IMR-90 (cell line): ENCODE results near the gene LEKR1. TPM values are rescaled to one million over a fixed set of nuclear protein-coding genes. Genes with fewer than 3 reads are reported as not detected.
A peak's percentile ranks its signal among the peaks of the same experiment; 100 is the strongest.

Experiments used
- ATAC-seq: fragments of 200-7000 bp; cut with Tn5 transposase; 2 replicates; pipeline ENCODE4 v1.9.1; 2020; ENCODE audit warnings: low read depth, mild to moderate bottlenecking, moderate library complexity
- BruUV-seq: library from RNA; stranded (reverse); fragments of 400-500 nt; replicated peaks from 2 replicates; lab custom pipeline; 2021; lab: Mats Ljungman, UMichigan
- CTCF ChIA-PET: fragments of 300-600 bp; formaldehyde crosslinking; extraction: SDS; loops from one replicate; lab custom pipeline; 2021; ENCODE audit warnings: antibody characterized with exemption; lab: Yijun Ruan, JAX
- POLR2A ChIA-PET: fragments of 300-600 bp; sonication (Branson Sonifier 250); formaldehyde crosslinking; loops from one replicate; lab custom pipeline; 2022; ENCODE audit warnings: antibody characterized with exemption; ENCODE audit not compliant: unreplicated experiment; lab: Charles Lee
- DNase-seq: peaks from one replicate; pipeline ENCODE4 v3.0.0; 2013
- H2AFZ ChIP-seq: replicated peaks from 2 replicates; pipeline ENCODE3; 2013; ENCODE audit warnings: low read length, mild to moderate bottlenecking; ENCODE audit not compliant: poor library complexity
- H2AK5ac ChIP-seq: 2 replicates; pipeline ENCODE4 v1.6.1; 2013; ENCODE audit warnings: low read depth, low read length, inconsistent platforms
- H2AK9ac ChIP-seq: replicated peaks from 2 replicates; pipeline ENCODE3; 2013; ENCODE audit warnings: mild to moderate bottlenecking, low read depth, low read length, moderate library complexity; ENCODE audit not compliant: poor library complexity
- H2BK120ac ChIP-seq: 2 replicates; pipeline ENCODE4 v1.6.1; 2013; ENCODE audit warnings: low read depth, low read length, inconsistent platforms
- H2BK15ac ChIP-seq: 3 replicates; pipeline ENCODE4 v1.6.1; 2013; ENCODE audit warnings: low read depth, low read length, inconsistent platforms
- H2BK20ac ChIP-seq: 2 replicates; pipeline ENCODE4 v1.6.1; 2013; ENCODE audit warnings: low read depth, mild to moderate bottlenecking, inconsistent platforms, low read length, moderate library complexity
- H2BK5ac ChIP-seq: 2 replicates; pipeline ENCODE4 v1.6.1; 2013; ENCODE audit warnings: mild to moderate bottlenecking, low read depth, low read length, inconsistent platforms; ENCODE audit not compliant: poor library complexity, severe bottlenecking
- H3K14ac ChIP-seq: replicated peaks from 2 replicates; pipeline ENCODE4 v1.6.1; 2013; ENCODE audit warnings: low read depth, low read length, inconsistent platforms
- H3K18ac ChIP-seq: 2 replicates; pipeline ENCODE4 v1.6.1; 2013; ENCODE audit warnings: low read depth, low read length, control low read depth
- H3K23ac ChIP-seq: 2 replicates; pipeline ENCODE4 v1.6.1; 2013; ENCODE audit warnings: low read depth, low read length, inconsistent platforms
- H3K27ac ChIP-seq: 2 replicates; pipeline ENCODE4 v1.5.1; 2013; ENCODE audit warnings: mild to moderate bottlenecking, control low read depth, low read length; ENCODE audit not compliant: insufficient read depth
- H3K27me3 ChIP-seq: 2 replicates; pipeline ENCODE4 v1.6.1; 2013; ENCODE audit warnings: low read length; ENCODE audit not compliant: control insufficient read depth, insufficient read depth
- H3K36me3 ChIP-seq: 2 replicates; pipeline ENCODE4 v1.6.1; 2013; ENCODE audit warnings: low read length, mixed read lengths; ENCODE audit not compliant: control insufficient read depth, insufficient read depth
- H3K4ac ChIP-seq: 2 replicates; pipeline ENCODE4 v1.6.1; 2013; ENCODE audit warnings: low read depth, low read length, inconsistent platforms
- H3K4me1 ChIP-seq: 2 replicates; pipeline ENCODE4 v1.6.1; 2013; ENCODE audit warnings: low read length, mixed read lengths; ENCODE audit not compliant: control insufficient read depth, insufficient read depth
- H3K4me2 ChIP-seq: 2 replicates; pipeline ENCODE4 v1.6.1; 2013; ENCODE audit warnings: low read depth, mild to moderate bottlenecking, control low read depth, low read length, moderate library complexity
- H3K4me3 ChIP-seq: 2 replicates; pipeline ENCODE4 v1.5.1; 2013; ENCODE audit warnings: low read depth, mild to moderate bottlenecking, control low read depth, low read length, moderate library complexity; ENCODE audit not compliant: insufficient read depth
- H3K56ac ChIP-seq: 2 replicates; pipeline ENCODE4 v1.6.1; 2013; ENCODE audit warnings: low read length, inconsistent platforms; ENCODE audit not compliant: insufficient read depth; ENCODE audit errors: extremely low read depth
- H3K79me1 ChIP-seq, 2 experiments: 2 replicates each; pipeline ENCODE4 v1.6.1; 2013; ENCODE audit warnings: low read length in 2 of 2, inconsistent platforms in 1 of 2, low read depth in 1 of 2
- H3K9ac ChIP-seq: 2 replicates; pipeline ENCODE4 v1.6.1; 2013; ENCODE audit warnings: low read depth, low read length, control low read depth
- H3K9me1 ChIP-seq: 2 replicates; pipeline ENCODE4 v1.6.1; 2013; ENCODE audit warnings: low read length, inconsistent platforms; ENCODE audit not compliant: insufficient read depth
- H3K9me3 ChIP-seq: 2 replicates; pipeline ENCODE4 v1.6.1; 2013; ENCODE audit warnings: low read length; ENCODE audit not compliant: control insufficient read depth, insufficient read depth
- H4K20me1 ChIP-seq: 2 replicates; pipeline ENCODE4 v1.6.1; 2013; ENCODE audit warnings: low read length, inconsistent platforms; ENCODE audit not compliant: insufficient read depth
- H4K5ac ChIP-seq: 2 replicates; pipeline ENCODE4 v1.6.1; 2013; ENCODE audit warnings: mild to moderate bottlenecking, low read depth, low read length, control low read depth
- H4K8ac ChIP-seq, 2 experiments: 2 replicates each; pipeline ENCODE4 v1.6.1; 2013; ENCODE audit warnings: low read depth in 2 of 2, low read length in 2 of 2, control low read depth in 1 of 2, inconsistent platforms in 1 of 2
- H4K91ac ChIP-seq: 2 replicates; pipeline ENCODE4 v1.6.1; 2013; ENCODE audit warnings: low read depth, low read length, inconsistent platforms; ENCODE audit not compliant: insufficient read depth
- CEBPB ChIP-seq: IDR thresholded peaks from 2 replicates; pipeline ENCODE4 v1.6.1; 2012; ENCODE audit warnings: low read depth, low read length, improper control_type of control experiment
- MAFK ChIP-seq: IDR thresholded peaks from 2 replicates; pipeline ENCODE4 v1.6.1; 2012; ENCODE audit warnings: low read depth, low read length, improper control_type of control experiment
- MAZ ChIP-seq: IDR thresholded peaks from 2 replicates; pipeline ENCODE4 v1.6.1; 2012; ENCODE audit warnings: low read depth, mild to moderate bottlenecking, low read length, improper control_type of control experiment, moderate library complexity, borderline replicate concordance
- MXI1 ChIP-seq: IDR thresholded peaks from 2 replicates; pipeline ENCODE4 v1.6.1; 2012; ENCODE audit warnings: low read depth, mild to moderate bottlenecking, low read length, moderate library complexity, borderline replicate concordance
- POLR2A ChIP-seq: IDR thresholded peaks from 2 replicates; pipeline ENCODE4 v1.6.1; 2012; ENCODE audit warnings: mild to moderate bottlenecking, low read depth, low read length
- RCOR1 ChIP-seq: IDR thresholded peaks from 2 replicates; pipeline ENCODE4 v1.6.1; 2012; ENCODE audit warnings: mild to moderate bottlenecking, low read length, improper control_type of control experiment; ENCODE audit not compliant: insufficient replicate concordance
- SMC3 ChIP-seq: fragments of 150-350 bp; IDR thresholded peaks from 2 replicates; pipeline ENCODE4 v1.6.1; 2016; ENCODE audit warnings: low read depth, mild to moderate bottlenecking, antibody characterized with exemption, low read length, moderate library complexity
- WGBS, 2 experiments: methylation state at CpG; one replicate each; pipeline versions ENCODE4 v1.1.5 to v1.1.7; 2013; ENCODE audit warnings: missing lambda C conversion rate in 2 of 2; ENCODE audit not compliant: insufficient read length in 1 of 2; ENCODE audit errors: extremely low coverage in 2 of 2; 5-methylcytosine and 5-hydroxymethylcytosine counted together
- dilution Hi-C: fragments of 300-500 bp; cut with HindIII; formaldehyde crosslinking; loops from one replicate; pipeline ENCODE4 v1.14.3; 2018; ENCODE audit warnings: low sequenced_read_pairs; ENCODE audit not compliant: unreplicated experiment
- in situ Hi-C: fragments of 300-500 bp; cut with MboI; formaldehyde crosslinking; loops from 3 replicates; pipeline ENCODE4 v1.14.3; 2019; ENCODE audit warnings: low sequenced_read_pairs, inconsistent platforms, mixed read lengths
- intact Hi-C: fragments of 100-400 bp; cut with micrococcal nuclease; formaldehyde crosslinking; loops from 2 replicates; pipeline ENCODE4 v1.10.0; 2022
- polyA plus RNA-seq, 3 experiments: library from polyadenylated mRNA; depleted of rRNA; stranded (reverse); fragments of >200 nt; gene quantifications; 2 replicates each; pipeline ENCODE4 v1.2.3, GENCODE V29; 2012; ENCODE audit warnings: low replicate concordance in 1 of 3
- total RNA-seq: library from RNA; depleted of rRNA; stranded (reverse); fragments of >200 nt; gene quantifications from 2 replicates; pipeline ENCODE4 v1.2.3, GENCODE V29; 2012
- TF ChIP-seq, protein P1 (sequence below): fragments of 150-350 bp; IDR thresholded peaks from 2 replicates; pipeline ENCODE4 v1.6.1; 2017; ENCODE audit warnings: mild to moderate bottlenecking, antibody characterized with exemption, low read length, low read depth
- TF ChIP-seq, protein P2 (sequence below): conservative IDR thresholded peaks from 2 replicates; pipeline ENCODE4 v1.5.1; 2012; ENCODE audit warnings: mild to moderate bottlenecking, low read depth, low read length, improper control_type of control experiment

The LEKR1 gene
- total and polyA plus RNA-seq, 2 of the 4 experiments (the other 2 are of a cell fraction) = 0.19 to 0.36 TPM

DNA sequence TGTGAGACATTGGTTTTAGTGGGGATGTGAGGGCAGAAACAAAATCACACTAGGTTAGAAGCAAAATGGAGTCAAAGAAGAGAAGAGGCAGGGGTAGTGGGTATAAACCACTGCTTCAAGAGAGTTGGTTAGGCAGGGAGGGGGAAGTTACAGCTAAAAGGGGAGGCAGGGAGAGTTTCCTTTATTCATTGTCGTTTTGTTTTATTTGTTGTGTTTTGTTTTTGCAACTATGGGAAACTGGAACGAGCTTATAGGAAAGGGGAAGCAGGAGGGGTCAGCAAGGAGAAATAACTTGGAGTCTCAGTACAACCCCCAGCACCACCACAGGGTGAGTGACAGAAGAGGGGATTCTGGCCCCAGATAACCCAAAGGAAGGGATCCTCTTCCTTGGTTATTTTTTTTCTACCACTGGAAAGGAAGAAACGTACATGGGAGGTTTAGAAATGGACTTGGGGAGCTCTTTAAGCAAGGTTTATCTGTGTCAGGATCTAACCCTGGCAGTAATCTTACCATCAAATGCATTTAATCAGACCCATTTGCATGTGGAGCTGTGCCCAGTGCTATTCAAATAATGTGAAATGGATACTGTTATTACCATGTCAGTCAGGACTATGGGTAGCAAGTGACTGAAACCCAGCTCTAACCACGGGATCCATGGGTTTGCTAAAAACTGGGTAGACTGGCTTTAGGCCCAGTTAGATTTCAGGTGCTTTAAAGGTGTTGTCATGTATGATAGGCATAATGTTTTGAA lies 265.1 kb downstream of the LEKR1 start (continued):
- TF ChIP-seq, protein P1, sequence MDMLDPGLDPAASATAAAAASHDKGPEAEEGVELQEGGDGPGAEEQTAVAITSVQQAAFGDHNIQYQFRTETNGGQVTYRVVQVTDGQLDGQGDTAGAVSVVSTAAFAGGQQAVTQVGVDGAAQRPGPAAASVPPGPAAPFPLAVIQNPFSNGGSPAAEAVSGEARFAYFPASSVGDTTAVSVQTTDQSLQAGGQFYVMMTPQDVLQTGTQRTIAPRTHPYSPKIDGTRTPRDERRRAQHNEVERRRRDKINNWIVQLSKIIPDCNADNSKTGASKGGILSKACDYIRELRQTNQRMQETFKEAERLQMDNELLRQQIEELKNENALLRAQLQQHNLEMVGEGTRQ = no peak

DNA sequence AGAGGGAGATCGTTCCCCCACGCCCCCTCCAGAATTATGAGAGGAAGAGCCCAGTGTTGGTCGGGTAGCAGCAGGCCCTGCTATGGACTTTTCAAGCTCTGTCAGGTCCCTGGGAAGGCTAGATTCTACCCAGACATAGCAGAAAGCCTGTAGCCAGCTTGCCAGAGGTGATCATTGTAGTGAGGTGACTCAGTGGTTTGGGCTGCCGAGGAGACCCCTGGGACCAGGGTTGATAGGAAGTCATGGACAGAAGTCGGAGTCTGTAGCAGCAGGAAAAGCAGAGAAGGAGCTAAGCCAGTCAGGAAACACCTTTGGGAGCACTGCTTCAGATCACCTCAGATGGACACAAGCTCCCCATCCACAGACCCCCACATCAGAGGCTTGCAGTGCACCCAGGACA lies 266.1 kb downstream of the LEKR1 start:
- dilution Hi-C loops = no loop called here
- Histone ChIP-seq H3K4ac (peak overlapping the region; percentile 33; the same call in 1 of the 2 replicates), H3K4me1 (peaks cover 30% of the 10 kb centered on the region), H3K9ac (no peak overlapping the region), H3K9me1 (peaks cover 19% of the 10 kb centered on the region), H2BK20ac (peak overlapping the region; percentile 43), H2AK9ac (peak overlapping the region; percentile 34), H4K20me1 (no peaks in the 10 kb centered on the region; the same call in 1 of the 2 replicates), H3K36me3 (no peaks in the 10 kb centered on the region), H2BK5ac (peak overlapping the region; percentile 4), H3K18ac (peak overlapping the region; percentile 44), H3K23ac (no peak overlapping the region), H3K9me3 (no peaks in the 10 kb centered on the region), H4K5ac (peak overlapping the region; percentile 50; the same call in 1 of the 2 replicates), H3K27me3 (no peaks in the 10 kb centered on the region), H2AFZ (peak overlapping the region; percentile 24), H4K91ac (peak overlapping the region; percentile 54), H3K4me3 (no peak overlapping the region), H4K8ac (no peak overlapping the region), H2BK15ac (peak overlapping the region; percentile 66; the same call in 2 of the 3 replicates), H3K4me2 (no peak overlapping the region), H3K27ac (no peak overlapping the region), H3K14ac (no peak overlapping the region), H3K56ac (no peak overlapping the region; the same call in 1 of the 2 replicates), H3K79me1 (0 out of 4 replicates have a peak, but pooled peaks cover 0 to 8% of the 10 kb centered on the region in 2 experiments), H2BK120ac (no peak overlapping the region), H2AK5ac (peak overlapping the region; percentile 80; the same call in 1 of the 2 replicates)
- DNase-seq (no peak), ATAC-seq (no peak)
- ChIA-PET CTCF (interaction anchor here (1.0 to 1.6 kb wide), 2 partner anchors 37 to 45 kb away, joined by 3 to 4 read pairs; no protein-coding TSS in a partner anchor), POLR2A (no interaction called here)
- BruUV-seq = no TSS peak
- in situ Hi-C loops = loop anchor here (5.0 kb wide), 1 partner anchor 35 kb away; no protein-coding TSS in a partner anchor
- no CpG with 5 or more reads among the region's 5 CpGs for WGBS, 2 experiments
- intact Hi-C loops = no loop called here
- TF ChIP-seq CEBPB (no peak), POLR2A (no peak), MXI1 (no peak), MAZ (no peak), SMC3 (no peak), MAFK (no peak), RCOR1 (no peak)
- TF ChIP-seq, protein P2, sequence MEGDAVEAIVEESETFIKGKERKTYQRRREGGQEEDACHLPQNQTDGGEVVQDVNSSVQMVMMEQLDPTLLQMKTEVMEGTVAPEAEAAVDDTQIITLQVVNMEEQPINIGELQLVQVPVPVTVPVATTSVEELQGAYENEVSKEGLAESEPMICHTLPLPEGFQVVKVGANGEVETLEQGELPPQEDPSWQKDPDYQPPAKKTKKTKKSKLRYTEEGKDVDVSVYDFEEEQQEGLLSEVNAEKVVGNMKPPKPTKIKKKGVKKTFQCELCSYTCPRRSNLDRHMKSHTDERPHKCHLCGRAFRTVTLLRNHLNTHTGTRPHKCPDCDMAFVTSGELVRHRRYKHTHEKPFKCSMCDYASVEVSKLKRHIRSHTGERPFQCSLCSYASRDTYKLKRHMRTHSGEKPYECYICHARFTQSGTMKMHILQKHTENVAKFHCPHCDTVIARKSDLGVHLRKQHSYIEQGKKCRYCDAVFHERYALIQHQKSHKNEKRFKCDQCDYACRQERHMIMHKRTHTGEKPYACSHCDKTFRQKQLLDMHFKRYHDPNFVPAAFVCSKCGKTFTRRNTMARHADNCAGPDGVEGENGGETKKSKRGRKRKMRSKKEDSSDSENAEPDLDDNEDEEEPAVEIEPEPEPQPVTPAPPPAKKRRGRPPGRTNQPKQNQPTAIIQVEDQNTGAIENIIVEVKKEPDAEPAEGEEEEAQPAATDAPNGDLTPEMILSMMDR = no peak
- TF ChIP-seq, protein P1 = no peak
